ENCODE measurements around the gene RBM20.

The RBM20 gene

GRCh38 chr10:110873951-110874350 is 229.8 kb downstream of the RBM20 start:
- no peak for DNase-seq

GRCh38 chr10:110876000-110876399 is 231.9 kb downstream of the RBM20 start:
- DNase-seq: no peak

- no peak for DNase-seq
Measured at GRCh38 chr10:110876788-110877187, 232.7 kb downstream of the RBM20 start.

- no peak for DNase-seq
Measured at GRCh38 chr10:110880012-110880411, 235.9 kb downstream of the RBM20 start.

- DNase-seq: no peak
Measured at GRCh38 chr10:110881247-110881646, 237.1 kb downstream of the RBM20 start.

GRCh38 chr10:110881905-110882304 is 237.8 kb downstream of the RBM20 start:
- no peak for DNase-seq

- DNase-seq: no peak
Measured at GRCh38 chr10:110883924-110884323, 239.8 kb downstream of the RBM20 start.

GRCh38 chr10:110885932-110886674 is 242.0 kb downstream of the RBM20 start:
- no peak for DNase-seq

- no peak for DNase-seq
Measured at GRCh38 chr10:110887560-110887959, 243.4 kb downstream of the RBM20 start.
